Measurements from ENCODE around the gene CDH6. TPM values are rescaled to one million over a fixed set of nuclear protein-coding genes. Genes with fewer than 3 reads are reported as not detected.
A peak's percentile ranks its signal among the peaks of the same experiment; 100 is the strongest.

Gene CDH6
- total RNA-seq, 2 donors from 2014 or later, result 0.52 to 2.0 TPM

GRCh38 chr5:31157720-31158119 lies 35.8 kb upstream of the CDH6 start:
- Histone ChIP-seq H3K4me3 (no peak overlapping the region), H3K9ac (ENCODE audit: low read depth in 2 of 2, low read length in 2 of 2) (no peak overlapping the region), H3K9me3 (no peaks in the 10 kb centered on the region), H3K36me3 (no peaks in the 10 kb centered on the region), H3K4me1 (no peaks in the 10 kb centered on the region), H3K27ac (no peak overlapping the region), H3K27me3 (no peaks in the 10 kb centered on the region)
- TF ChIP-seq CTCF (IDR thresholded peaks at IDR 0.05), result no peak
- DNase-seq, result no peak
- intact Hi-C loops (cut with DNase I), result no loop called here

GRCh38 chr5:31158686-31159085 lies 34.8 kb upstream of the CDH6 start:
- no peaks in the 10 kb centered on the region for H3K4me1 ChIP-seq
- TF ChIP-seq CTCF (IDR thresholded peaks at IDR 0.05), result no peak
- no peak overlapping the region for H3K4me3 ChIP-seq
- DNase-seq, result no peak
- H3K27me3 ChIP-seq, result no peaks in the 10 kb centered on the region
- intact Hi-C loops (cut with DNase I), result no loop called here
- H3K9me3 ChIP-seq, result no peaks in the 10 kb centered on the region
- H3K9ac ChIP-seq (ENCODE audit: low read depth in 2 of 2, low read length in 2 of 2), result no peak overlapping the region
- H3K36me3 ChIP-seq, result no peaks in the 10 kb centered on the region
- no peak overlapping the region for H3K27ac ChIP-seq

GRCh38 chr5:31161781-31162181 lies 31.7 kb upstream of the CDH6 start:
- Histone ChIP-seq H3K4me3 (no peak overlapping the region), H3K9me3 (no peaks in the 10 kb centered on the region), H3K36me3 (no peaks in the 10 kb centered on the region), H3K9ac (ENCODE audit: low read depth in 2 of 2, low read length in 2 of 2) (no peak overlapping the region), H3K4me1 (no peaks in the 10 kb centered on the region), H3K27me3 (no peaks in the 10 kb centered on the region), H3K27ac (no peak overlapping the region)
- TF ChIP-seq CTCF (IDR thresholded peaks at IDR 0.05), result no peak
- intact Hi-C loops (cut with DNase I), result no loop called here
- DNase-seq, result peak; percentile 17

GRCh38 chr5:31165729-31166128 lies 27.8 kb upstream of the CDH6 start:
- Histone ChIP-seq H3K9me3 (no peaks in the 10 kb centered on the region), H3K4me1 (no peaks in the 10 kb centered on the region), H3K9ac (ENCODE audit: low read depth in 2 of 2, low read length in 2 of 2) (no peak overlapping the region), H3K27ac (no peak overlapping the region), H3K4me3 (no peak overlapping the region), H3K27me3 (no peaks in the 10 kb centered on the region), H3K36me3 (no peaks in the 10 kb centered on the region)
- intact Hi-C loops (cut with DNase I), result no loop called here
- TF ChIP-seq CTCF (IDR thresholded peaks at IDR 0.05), result no peak
- no peak for DNase-seq

- no peaks in the 10 kb centered on the region for H3K9me3 ChIP-seq
- H3K4me3 ChIP-seq, result no peak overlapping the region
- no peak overlapping the region for H3K9ac ChIP-seq (ENCODE audit: low read depth in 2 of 2, low read length in 2 of 2)
- H3K27ac ChIP-seq, result no peak overlapping the region
- DNase-seq, result no peak
- TF ChIP-seq CTCF (IDR thresholded peaks at IDR 0.05), result no peak
- no peaks in the 10 kb centered on the region for H3K36me3 ChIP-seq
- H3K27me3 ChIP-seq, result no peaks in the 10 kb centered on the region
- no peaks in the 10 kb centered on the region for H3K4me1 ChIP-seq
- intact Hi-C loops (cut with DNase I), result no loop called here
These were observed 24.1 kb upstream of the CDH6 start for GRCh38 chr5:31169379-31169778.

GRCh38 chr5:31172881-31173280 lies 20.6 kb upstream of the CDH6 start:
- Histone ChIP-seq H3K36me3 (no peaks in the 10 kb centered on the region), H3K27ac (no peak overlapping the region), H3K4me3 (no peak overlapping the region), H3K9ac (ENCODE audit: low read depth in 2 of 2, low read length in 2 of 2) (no peak overlapping the region), H3K9me3 (no peaks in the 10 kb centered on the region), H3K4me1 (no peaks in the 10 kb centered on the region), H3K27me3 (no peaks in the 10 kb centered on the region)
- no peak for TF ChIP-seq CTCF (IDR thresholded peaks at IDR 0.05)
- no peak for DNase-seq
- intact Hi-C loops (cut with DNase I), result no loop called here

Measured in colonic mucosa (tissue), 4 donors.